Smooth muscle cell (in vitro differentiated cells): ENCODE measurements around the gene TTC7B. TPM values are rescaled to one million over a fixed set of nuclear protein-coding genes. Genes with fewer than 3 reads are reported as not detected.

Experiments
- DNase-seq: peaks from one replicate; lab custom pipeline; 2025; ENCODE audit not compliant: unreplicated experiment; lab: John Stamatoyannopoulos, UW
- H2AFZ ChIP-seq: fragments of 200-600 bp; sonication (generic); 2 replicates; pipeline ENCODE4 v1.6.0; 2016; ENCODE audit warnings: antibody characterized with exemption, low read depth, mild to moderate bottlenecking
- H3F3A ChIP-seq: fragments of 200-600 bp; sonication (generic); 2 replicates; pipeline ENCODE4 v1.6.0; 2017; ENCODE audit warnings: antibody characterized with exemption, low read depth
- H3K27ac ChIP-seq: fragments of 200-600 bp; sonication (generic); 2 replicates; pipeline ENCODE4 v1.5.1; 2016; ENCODE audit warnings: low read depth, mild to moderate bottlenecking
- H3K27me3 ChIP-seq: fragments of 200-600 bp; sonication (generic); 2 replicates; pipeline ENCODE4 v1.6.1; 2016; ENCODE audit warnings: low read depth, mild to moderate bottlenecking
- H3K36me3 ChIP-seq: fragments of 200-600 bp; sonication (generic); 2 replicates; pipeline ENCODE4 v1.5.1; 2016; ENCODE audit warnings: low read depth
- H3K4me1 ChIP-seq: fragments of 200-600 bp; sonication (generic); 2 replicates; pipeline ENCODE4 v1.5.1; 2016; ENCODE audit warnings: low read depth
- H3K4me2 ChIP-seq: fragments of 200-600 bp; sonication (generic); 2 replicates; pipeline ENCODE4 v1.6.0; 2016; ENCODE audit warnings: mild to moderate bottlenecking
- H3K4me3 ChIP-seq: fragments of 200-600 bp; sonication (generic); 2 replicates; pipeline ENCODE4 v1.5.1; 2016; ENCODE audit warnings: mild to moderate bottlenecking
- H3K79me2 ChIP-seq: fragments of 200-600 bp; sonication (generic); 2 replicates; pipeline ENCODE4 v1.6.0; 2016; ENCODE audit warnings: low read depth, mild to moderate bottlenecking
- H3K9ac ChIP-seq: fragments of 200-600 bp; sonication (generic); 2 replicates; pipeline ENCODE4 v1.6.0; 2016; ENCODE audit warnings: low read depth
- H3K9me3 ChIP-seq: fragments of 200-600 bp; sonication (generic); replicated peaks from 2 replicates; pipeline ENCODE4 v1.5.1; 2016; ENCODE audit warnings: low read depth
- H4K20me1 ChIP-seq: fragments of 200-600 bp; sonication (generic); 2 replicates; pipeline ENCODE4 v1.6.0; 2016; ENCODE audit warnings: low read depth
- CTCF ChIP-seq: fragments of 200-600 bp; sonication (generic); IDR thresholded peaks from 2 replicates; pipeline ENCODE4 v1.5.1; 2017; ENCODE audit warnings: borderline replicate concordance, mild to moderate bottlenecking, antibody characterized with exemption; ENCODE audit not compliant: insufficient read depth, poor library complexity, severe bottlenecking
- WGBS: methylation state at CpG from one replicate; pipeline ENCODE4 v1.1.7; 2016; ENCODE audit warnings: low lambda C conversion rate; 5-methylcytosine and 5-hydroxymethylcytosine counted together
- polyA plus RNA-seq: library from polyadenylated mRNA; unstranded; fragments of >200 nt; fragmentation: Nextera tagmentation; extraction: Ambion mirVana; gene quantifications from 2 replicates; pipeline ENCODE4 v1.2.1, GENCODE V29; 2016
- total RNA-seq: library from RNA; depleted of rRNA; stranded (reverse); fragments of >200 nt; gene quantifications from 2 replicates; pipeline ENCODE4 v1.2.3, GENCODE V29; 2014

TTC7B gene
- total and polyA plus RNA-seq, 2 experiments from 2014 or later = 22.1 to 54.1 TPM

GRCh38 chr14:90553921-90554336 is 262.3 kb downstream of the TTC7B start:
- Histone ChIP-seq H4K20me1 (no peaks in the 10 kb centered on the region), H3K9ac (no peak overlapping the region), H3K27ac (no peak overlapping the region), H3K4me2 (no peak overlapping the region), H2AFZ (no peak overlapping the region), H3K9me3 (no peaks in the 10 kb centered on the region), H3K27me3 (no peaks in the 10 kb centered on the region), H3F3A (no peaks in the 10 kb centered on the region), H3K4me3 (no peak overlapping the region), H3K4me1 (peaks cover 13% of the 10 kb centered on the region), H3K79me2 (no peaks in the 10 kb centered on the region), H3K36me3 (no peaks in the 10 kb centered on the region)
- 82% methylated on average over 9 of the region's 9 CpGs for WGBS
- TF ChIP-seq CTCF = no peak
- DNase-seq = no peak

GRCh38 chr14:90553298-90553920 is 262.8 kb downstream of the TTC7B start:
- Histone ChIP-seq H2AFZ (no peak overlapping the region), H3K27me3 (no peaks in the 10 kb centered on the region), H3F3A (no peaks in the 10 kb centered on the region), H4K20me1 (no peaks in the 10 kb centered on the region), H3K4me3 (no peak overlapping the region), H3K9ac (no peak overlapping the region), H3K27ac (no peak overlapping the region), H3K79me2 (no peaks in the 10 kb centered on the region), H3K4me2 (no peak overlapping the region), H3K36me3 (no peaks in the 10 kb centered on the region), H3K9me3 (no peaks in the 10 kb centered on the region), H3K4me1 (peaks cover 13% of the 10 kb centered on the region)
- 66% methylated on average over 14 of the region's 14 CpGs for WGBS
- TF ChIP-seq CTCF = no peak
- DNase-seq = no peak

- Histone ChIP-seq H3K27ac (no peak overlapping the region), H3K4me3 (no peak overlapping the region), H3K27me3 (no peaks in the 10 kb centered on the region), H4K20me1 (no peaks in the 10 kb centered on the region), H3K79me2 (no peaks in the 10 kb centered on the region), H3K36me3 (no peaks in the 10 kb centered on the region), H3K4me2 (no peak overlapping the region), H3K9me3 (no peaks in the 10 kb centered on the region), H3F3A (no peaks in the 10 kb centered on the region), H2AFZ (no peak overlapping the region), H3K9ac (no peak overlapping the region), H3K4me1 (peaks cover 13% of the 10 kb centered on the region)
- WGBS = 95% methylated on average over 12 of the region's 17 CpGs
- no peak for DNase-seq
- no peak for TF ChIP-seq CTCF
Observed at GRCh38 chr14:90552465-90553297, 263.5 kb downstream of the TTC7B start.
